NB4 (cell line): ENCODE measurements around the gene GRIFIN.

ENCODE experiments used
- DNase-seq: peaks from one replicate; pipeline ENCODE4 v3.0.0; 2010; ENCODE audit warnings: low read depth
- H3K4me3 ChIP-seq: one replicate; pipeline ENCODE4 v1.5.1; 2011; ENCODE audit warnings: mild to moderate bottlenecking, low read depth, low read length, moderate library complexity
- MAX ChIP-seq: IDR thresholded peaks from 2 replicates; pipeline ENCODE4 v1.6.1; 2011; ENCODE audit warnings: low read depth, low read length
- MYC ChIP-seq: IDR thresholded peaks from 2 replicates; pipeline ENCODE4 v1.6.1; 2011; ENCODE audit warnings: low read depth, low read length
- POLR2A ChIP-seq: IDR thresholded peaks from 2 replicates; pipeline ENCODE4 v1.6.1; 2011; ENCODE audit warnings: mild to moderate bottlenecking; ENCODE audit not compliant: insufficient read length; ENCODE audit errors: extremely low read depth
- TF ChIP-seq, protein P1 (sequence below): IDR thresholded peaks from one replicate; pipeline ENCODE4 v1.5.1; 2012; ENCODE audit warnings: low read depth, low read length

The GRIFIN gene

GRCh38 chr7:2435146-2435545 is 41.1 kb downstream of the GRIFIN start:
- TF ChIP-seq POLR2A (no peak), MAX (no peak), MYC (no peak)
- TF ChIP-seq, protein P1, sequence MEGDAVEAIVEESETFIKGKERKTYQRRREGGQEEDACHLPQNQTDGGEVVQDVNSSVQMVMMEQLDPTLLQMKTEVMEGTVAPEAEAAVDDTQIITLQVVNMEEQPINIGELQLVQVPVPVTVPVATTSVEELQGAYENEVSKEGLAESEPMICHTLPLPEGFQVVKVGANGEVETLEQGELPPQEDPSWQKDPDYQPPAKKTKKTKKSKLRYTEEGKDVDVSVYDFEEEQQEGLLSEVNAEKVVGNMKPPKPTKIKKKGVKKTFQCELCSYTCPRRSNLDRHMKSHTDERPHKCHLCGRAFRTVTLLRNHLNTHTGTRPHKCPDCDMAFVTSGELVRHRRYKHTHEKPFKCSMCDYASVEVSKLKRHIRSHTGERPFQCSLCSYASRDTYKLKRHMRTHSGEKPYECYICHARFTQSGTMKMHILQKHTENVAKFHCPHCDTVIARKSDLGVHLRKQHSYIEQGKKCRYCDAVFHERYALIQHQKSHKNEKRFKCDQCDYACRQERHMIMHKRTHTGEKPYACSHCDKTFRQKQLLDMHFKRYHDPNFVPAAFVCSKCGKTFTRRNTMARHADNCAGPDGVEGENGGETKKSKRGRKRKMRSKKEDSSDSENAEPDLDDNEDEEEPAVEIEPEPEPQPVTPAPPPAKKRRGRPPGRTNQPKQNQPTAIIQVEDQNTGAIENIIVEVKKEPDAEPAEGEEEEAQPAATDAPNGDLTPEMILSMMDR = no peak
- DNase-seq = no peak
- H3K4me3 ChIP-seq = no peak overlapping the region

GRCh38 chr7:2433713-2434550 is 42.3 kb downstream of the GRIFIN start:
- H3K4me3 ChIP-seq = no peak overlapping the region
- DNase-seq = no peak
- TF ChIP-seq MAX (no peak), MYC (no peak), POLR2A (no peak)
- TF ChIP-seq, protein P1 = no peak

- DNase-seq = no peak
- H3K4me3 ChIP-seq = no peak overlapping the region
- TF ChIP-seq MYC = no peak
- no peak for TF ChIP-seq MAX
- TF ChIP-seq POLR2A = no peak
- TF ChIP-seq, protein P1 = no peak
These were observed 43.1 kb downstream of the GRIFIN start for GRCh38 chr7:2432910-2433712.

DNA sequence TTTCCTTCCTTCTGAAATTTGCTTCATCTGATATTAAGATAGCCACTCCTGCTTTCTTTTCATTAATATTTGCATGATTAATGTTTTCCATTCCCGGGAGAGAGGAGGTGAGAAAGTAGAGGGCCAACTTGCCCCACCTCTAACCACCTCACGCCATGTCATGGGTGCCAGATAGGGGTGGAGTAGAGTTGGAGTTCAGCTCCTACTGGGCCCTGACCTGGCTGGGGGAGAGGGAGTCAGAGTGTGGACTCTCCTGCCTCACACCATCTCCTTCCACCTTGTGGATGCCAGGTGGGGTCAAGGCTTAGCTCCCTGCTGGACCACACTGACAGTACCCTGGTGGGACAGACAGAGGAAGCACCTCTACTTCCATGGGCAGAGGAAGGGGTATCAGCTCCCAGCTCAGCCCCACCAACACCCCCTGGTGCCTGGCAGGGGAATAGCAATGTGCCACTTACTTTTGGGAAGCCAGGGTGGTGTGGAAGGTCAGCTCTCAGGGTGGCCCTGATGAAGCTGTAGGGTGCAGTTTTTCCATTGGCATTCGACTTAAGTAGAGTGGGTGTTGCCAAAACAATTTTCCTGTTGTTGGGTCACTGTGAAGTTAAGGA is 44.8 kb downstream of the GRIFIN start:
- TF ChIP-seq POLR2A = no peak
- TF ChIP-seq MAX = peak; percentile 73
- TF ChIP-seq MYC = 0 out of 2 replicates have a peak, but pooled peaks have one; percentile 39
- TF ChIP-seq, protein P1 = peak; percentile 96
- H3K4me3 ChIP-seq = no peak overlapping the region
- peak; percentile 75 for DNase-seq

DNA sequence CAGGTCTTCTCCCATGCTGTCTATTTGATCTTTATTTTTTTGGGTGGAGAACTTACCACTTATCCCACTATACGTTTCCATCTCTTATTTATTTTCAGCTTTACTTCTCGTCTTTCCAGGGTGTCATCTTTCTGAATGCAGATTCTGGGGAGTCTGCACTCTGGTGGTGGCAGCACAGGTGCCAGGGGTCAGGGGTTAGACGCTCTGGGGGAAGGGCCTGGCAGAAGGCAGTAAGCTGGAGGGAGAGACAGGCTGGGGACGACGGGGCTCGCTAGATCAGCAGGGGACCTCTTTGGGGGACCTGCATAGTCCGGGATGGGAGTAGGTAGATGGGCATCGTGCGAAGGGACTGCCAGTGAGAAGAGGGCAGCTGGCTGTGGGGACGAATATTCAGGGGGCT is 50.4 kb downstream of the GRIFIN start:
- no peak for DNase-seq
- TF ChIP-seq MAX = no peak
- no peak for TF ChIP-seq POLR2A
- TF ChIP-seq, protein P1 = no peak
- TF ChIP-seq MYC = no peak
- no peak overlapping the region for H3K4me3 ChIP-seq
